Nucleus accumbens (tissue), 56 donors: ENCODE data around the gene C1QL1.

Experiments used
- DNase-seq, 56 donors: peaks; one replicate each; lab custom pipeline; 2025; lab: John Stamatoyannopoulos, UW

The C1QL1 gene

GRCh38 chr17:44933824-44934744, 34.0 kb downstream of the C1QL1 start:
- DNase-seq: no peak

GRCh38 chr17:44932787-44933097, 35.4 kb downstream of the C1QL1 start:
- DNase-seq: no peak

DNA sequence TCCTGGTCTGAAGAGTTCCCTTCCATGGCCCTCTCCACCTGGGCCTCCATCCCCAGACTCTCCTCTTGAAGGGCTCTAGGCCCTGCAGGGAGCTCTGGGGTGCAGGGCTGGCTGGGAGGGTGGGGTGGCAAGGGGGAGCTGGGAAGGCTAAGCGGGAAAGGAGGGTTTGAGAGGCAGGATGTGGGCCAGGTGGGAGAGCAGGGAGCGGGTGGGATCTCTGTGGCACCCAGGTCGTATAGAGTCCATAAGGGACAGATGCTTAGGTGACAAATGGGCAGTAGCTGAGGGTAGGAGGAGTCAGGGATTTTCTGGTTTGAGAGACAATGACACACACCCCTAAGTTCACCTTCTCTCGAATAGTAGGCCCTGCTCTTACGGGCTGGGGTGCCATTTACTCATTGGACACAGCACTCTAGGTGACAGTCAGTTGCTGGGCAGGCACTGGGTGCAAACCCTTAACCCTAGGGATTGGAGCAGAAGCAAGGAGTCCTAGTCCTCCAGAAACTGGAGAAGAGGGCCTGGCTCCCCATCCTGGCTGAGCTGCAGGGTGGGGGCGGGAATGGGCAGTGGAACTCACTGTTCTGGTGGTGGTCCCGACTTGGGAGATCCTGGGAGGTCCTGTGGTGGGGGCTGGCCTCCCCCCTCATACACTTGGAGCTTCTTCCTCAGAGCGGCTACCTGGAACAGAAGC, 35.9 kb downstream of the C1QL1 start:
- DNase-seq: no peak

- DNase-seq: no peak
These were observed 36.7 kb downstream of the C1QL1 start for GRCh38 chr17:44931376-44931775.

- no peak for DNase-seq
These were observed 37.4 kb downstream of the C1QL1 start for GRCh38 chr17:44930667-44931066.

DNA sequence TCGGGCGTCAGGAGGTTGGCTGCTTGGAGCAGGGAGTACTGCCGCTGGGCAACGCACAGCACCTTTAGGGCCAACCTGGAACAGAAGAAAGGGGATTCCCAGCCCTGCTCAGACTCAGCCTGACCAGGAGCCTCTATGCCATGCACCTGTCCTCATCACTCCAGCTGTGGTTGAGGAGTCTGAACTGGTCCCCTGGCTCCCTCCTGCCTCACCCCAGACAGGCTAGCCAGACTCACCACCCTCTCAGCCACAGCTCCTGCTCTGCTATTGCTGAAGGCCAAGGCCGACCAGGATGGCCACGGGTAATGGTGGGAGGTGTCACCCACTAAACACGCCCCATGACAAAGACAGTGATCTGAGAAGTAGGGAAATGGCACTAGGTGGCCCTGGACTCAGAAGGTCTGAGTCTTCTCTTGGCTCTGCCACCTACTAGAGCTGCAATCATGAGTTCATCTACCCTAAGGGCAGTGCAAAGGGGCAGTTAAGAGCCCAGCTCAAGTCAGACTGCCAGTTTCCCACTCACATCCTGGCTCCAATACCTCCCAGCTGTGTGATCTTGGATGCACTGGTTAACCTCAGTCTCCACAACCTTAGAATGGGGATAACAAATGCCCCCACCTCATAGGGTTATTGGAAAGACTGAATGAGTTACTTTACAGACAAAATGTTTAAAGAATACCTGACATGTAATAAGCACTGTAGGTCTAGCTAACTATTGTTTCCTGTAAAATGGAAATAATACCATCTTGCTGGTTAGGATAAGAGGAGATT, 39.0 kb downstream of the C1QL1 start:
- no peak for DNase-seq

GRCh38 chr17:44928136-44928535, 40.0 kb downstream of the C1QL1 start:
- no peak for DNase-seq

- DNase-seq: no peak
These were observed 40.4 kb downstream of the C1QL1 start for GRCh38 chr17:44927696-44928095.

DNA sequence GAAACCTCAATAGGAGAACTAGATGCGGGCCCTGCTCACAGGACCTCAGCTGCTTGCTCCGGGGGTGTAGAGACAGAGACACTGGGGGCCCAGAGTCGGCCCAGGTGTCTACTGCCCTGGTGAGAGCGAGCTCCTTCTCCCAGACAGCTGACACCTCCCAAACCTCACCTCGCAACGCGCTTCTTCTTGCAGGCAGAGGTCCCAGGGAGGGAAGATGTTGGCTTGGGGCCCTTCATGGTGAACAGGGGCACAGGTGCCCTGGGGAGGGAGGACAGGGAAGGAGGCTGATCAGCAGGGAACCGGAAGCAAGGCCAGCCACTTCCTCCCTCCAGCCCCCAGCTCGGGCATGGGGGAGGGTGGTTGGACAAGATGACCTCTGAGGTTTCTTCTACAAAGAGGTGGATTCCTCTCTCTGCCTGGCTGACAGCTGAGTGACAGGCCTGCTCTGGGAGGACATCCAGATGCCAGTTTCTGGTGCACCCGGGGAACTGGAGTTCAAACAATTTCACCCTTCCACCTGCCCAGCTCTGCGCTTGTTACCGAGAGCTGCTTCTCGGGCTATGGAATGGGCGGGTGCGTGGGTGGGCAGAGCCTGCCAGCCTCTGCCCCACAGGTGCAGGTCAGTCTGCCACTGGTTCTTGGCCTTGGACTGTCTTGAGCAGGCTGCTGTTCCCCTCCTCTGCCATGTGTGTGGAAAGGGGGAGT, 41.1 kb downstream of the C1QL1 start:
- no peak for DNase-seq

DNA sequence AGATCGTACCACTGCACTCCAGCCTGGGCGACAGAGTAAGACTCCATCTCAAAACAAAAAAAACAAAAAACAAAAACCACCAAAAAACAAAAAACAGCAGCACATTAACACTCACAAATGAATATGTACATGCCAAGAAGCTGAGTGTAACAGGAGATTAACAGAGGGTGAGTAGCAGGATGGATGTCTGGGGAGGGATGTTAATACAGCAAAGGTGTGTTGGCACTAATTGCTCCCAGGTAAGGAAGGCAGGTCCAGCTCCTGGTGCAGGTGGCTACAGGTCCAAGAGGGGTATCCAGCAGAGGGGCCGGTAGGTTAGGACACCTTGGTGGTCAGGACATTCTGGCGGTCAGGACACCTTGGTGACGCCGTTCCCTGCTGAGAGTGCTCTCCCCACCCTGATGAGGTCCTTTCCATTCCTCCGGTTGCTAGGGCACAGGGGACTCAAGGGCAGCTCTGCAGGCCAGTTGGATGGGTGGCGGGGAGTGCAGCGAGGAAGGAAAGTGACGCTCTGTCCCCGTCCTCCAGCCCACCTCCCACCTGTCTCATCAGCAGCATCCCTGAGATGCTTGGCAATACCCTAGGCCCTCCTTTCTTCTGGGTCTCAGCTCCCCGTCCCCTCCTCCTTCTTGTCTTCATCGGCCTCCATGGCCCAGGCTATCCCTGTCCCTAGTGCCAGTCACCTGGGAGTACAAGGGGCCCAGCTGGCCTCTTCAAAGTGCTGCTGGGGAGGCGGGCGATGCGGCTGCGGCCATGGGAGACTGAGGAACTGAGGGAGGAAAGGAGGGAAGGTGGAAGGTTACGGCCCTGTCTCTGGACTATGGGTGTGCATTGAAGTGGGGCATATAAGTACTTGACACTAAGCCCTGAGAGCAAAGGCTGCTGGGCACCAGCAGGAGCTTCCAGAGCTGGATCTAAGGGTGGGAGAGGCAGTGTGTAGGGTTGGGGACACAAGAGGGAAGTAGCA, 42.1 kb downstream of the C1QL1 start:
- no peak for DNase-seq

GRCh38 chr17:44924107-44924544, 44.0 kb downstream of the C1QL1 start:
- no peak for DNase-seq

DNA sequence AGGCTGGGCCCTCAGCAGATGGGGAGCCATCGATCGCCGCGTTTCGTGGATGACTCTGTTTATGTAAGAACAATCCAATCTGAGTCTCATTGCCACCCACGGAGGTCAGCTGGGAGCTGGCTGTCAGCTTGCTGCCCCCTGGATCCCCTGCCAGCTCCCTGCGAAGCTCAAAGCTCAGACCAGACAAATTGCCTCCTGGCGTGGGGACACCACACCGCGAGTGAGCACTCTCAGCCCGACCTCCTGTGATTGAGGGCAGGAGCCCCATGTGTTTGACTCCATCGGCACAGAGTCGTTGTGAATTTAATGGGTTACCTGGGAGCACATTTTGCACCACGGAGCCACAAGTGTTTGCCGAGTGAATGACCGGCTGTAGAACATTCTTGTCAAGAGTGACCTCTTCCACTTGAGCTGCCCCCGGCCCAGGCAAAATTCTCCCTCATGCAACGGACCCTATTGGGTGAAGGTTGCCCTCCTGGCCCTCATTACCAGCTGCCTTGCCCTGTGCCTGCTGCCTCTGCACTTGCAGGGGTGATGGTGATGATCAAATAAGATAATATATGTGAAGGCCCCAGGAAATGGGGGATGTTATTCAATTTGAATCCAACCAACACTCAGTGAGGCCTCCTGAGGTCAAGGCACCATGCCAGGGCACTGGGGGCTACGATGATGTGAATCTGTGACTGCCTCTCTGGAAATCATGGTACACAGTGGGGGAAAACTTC, 45.2 kb downstream of the C1QL1 start:
- DNase-seq: no peak

DNA sequence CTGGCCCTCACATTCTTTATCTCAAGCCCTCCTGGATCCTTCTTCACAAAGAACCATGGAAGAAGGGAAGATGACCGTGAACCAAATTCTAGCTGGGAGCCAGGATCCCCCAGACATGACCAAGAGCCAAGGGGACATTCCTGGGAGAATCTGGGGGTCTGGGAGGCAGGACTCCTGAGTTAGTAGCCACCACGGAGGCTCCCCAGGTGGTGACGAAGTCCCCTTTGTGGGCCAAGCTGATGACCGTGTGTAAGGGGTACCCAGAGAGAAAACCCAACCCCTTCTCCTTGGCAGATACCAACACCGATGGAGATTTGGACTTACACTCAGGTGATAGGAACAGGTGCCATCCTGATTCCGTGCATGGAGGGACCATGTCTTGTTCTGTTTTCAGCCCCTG, 46.0 kb downstream of the C1QL1 start:
- no peak for DNase-seq

DNA sequence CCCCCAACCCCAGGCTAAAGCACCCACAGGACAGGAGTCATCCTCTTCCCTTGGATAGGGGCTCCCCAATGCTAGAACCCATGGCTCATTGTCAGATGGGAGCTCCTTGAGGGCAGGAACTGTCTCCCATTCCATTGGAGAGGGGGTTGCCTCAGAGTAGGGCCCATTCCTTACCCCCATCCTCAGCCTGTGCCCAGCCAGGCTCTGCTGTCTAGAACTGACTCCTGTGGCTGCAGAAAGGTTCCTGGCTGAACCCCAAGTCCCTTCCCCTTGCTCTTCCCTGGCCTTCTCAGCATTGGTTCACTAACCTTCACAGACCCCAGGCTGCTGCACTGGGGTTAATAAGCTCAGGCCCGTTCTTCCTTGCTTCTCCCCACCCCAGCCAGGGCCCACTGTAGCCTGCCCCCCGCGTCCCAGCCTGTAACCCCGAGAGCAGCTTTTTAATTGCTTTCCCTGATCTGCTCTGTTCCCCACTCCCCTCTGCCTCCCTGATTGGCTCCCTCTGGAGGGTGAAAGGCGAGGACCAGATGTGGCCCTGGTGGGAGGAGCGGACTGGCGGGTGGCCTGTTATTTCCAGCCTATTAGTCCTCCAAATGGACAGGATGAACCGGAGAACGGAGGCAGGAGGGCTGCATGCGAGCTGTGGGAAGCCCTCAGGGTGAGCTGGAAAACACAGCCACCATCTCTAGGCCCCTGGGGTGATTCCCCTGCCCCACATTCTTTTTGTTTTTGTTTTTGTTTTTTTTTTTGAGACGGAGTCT, 46.8 kb downstream of the C1QL1 start:
- no peak for DNase-seq

DNA sequence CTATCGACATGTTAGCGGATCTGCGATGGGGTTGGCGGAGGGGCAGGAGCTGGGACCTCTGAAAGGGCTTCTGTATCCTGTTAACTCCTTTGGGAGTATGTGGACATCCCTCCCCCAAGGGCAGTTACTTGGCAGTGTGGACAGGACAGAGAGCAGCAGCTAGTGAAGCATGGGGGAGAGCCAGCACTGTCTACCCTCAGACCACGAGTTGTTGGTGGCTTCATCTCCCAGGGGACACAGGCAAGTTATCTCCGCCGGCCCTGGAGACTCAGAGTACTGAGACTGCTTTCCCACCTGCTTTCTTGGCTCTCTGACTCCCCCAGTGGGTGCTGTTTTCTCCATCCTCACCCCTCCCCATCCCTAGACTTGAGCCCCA, 47.5 kb downstream of the C1QL1 start:
- DNase-seq: no peak

DNA sequence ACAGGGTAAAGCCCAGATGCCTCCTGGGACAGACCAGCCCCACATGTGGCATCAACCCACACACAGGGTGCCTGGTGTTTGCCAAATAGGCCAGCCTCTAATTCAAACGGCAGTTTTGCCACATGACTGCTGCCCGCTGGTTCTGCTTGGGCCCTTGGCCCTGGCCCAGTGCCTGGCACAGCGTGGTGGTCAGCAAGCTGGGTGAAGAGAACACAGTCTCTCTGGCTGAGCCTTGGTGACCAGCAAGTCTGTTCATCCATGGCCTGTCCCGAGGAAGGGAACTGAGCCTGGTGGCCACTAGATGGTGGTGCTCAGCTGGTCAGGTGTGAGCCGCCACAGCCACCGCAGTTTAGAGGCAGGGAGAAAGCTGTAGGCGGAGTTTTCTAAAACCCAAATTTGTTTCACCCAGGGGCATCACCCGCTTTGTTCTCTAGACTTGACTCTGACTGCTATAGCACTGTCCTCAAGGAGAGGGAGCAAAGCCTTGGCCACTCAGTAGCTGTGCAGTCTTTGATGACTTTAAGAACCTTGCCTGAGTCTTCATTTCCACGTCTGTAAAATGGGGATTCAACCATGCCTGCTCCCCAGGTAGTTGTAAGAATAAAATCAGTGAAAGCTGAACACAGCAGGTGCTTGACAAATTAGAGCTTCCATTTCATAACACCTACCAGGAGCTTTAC, 48.1 kb downstream of the C1QL1 start:
- DNase-seq: peak in 53 of 56 donors; percentile 21 to 83 (median 58)

DNA sequence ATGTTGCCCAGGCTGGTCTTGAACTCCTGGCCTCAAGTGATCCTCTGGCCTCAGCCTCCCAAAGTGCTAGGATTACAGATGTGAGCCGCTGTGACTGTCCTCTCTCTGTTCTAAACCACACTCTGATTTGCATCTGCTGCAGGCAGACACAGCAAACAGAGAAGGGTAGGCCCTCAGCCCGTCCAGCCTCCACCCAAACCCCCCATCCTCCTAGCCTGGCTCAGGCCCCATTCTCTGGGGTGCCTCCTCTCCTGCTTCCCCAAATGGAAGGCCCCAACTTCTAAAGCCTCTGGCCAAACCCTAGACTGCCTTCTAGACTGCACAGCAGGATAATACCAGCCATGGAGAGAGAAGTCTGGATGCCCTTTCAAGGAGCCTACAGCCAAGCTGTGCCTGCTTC, 48.7 kb downstream of the C1QL1 start:
- no peak for DNase-seq
